HFF-Myc (cell line): ENCODE data around the gene PPP2R2D.

Source experiments
- DNase-seq: peaks from one replicate; pipeline ENCODE4 v3.0.0-alpha.2; 2011; ENCODE audit warnings: low read depth; ENCODE audit errors: extremely low read depth
- H3K4me3 ChIP-seq: replicated peaks from 2 replicates; pipeline ENCODE4 v1.5.1; 2011; ENCODE audit warnings: low read depth, mild to moderate bottlenecking, control low read depth, low read length
- TF ChIP-seq, protein P1 (sequence below): IDR thresholded peaks from 2 replicates; pipeline ENCODE4 v1.5.1; 2012; ENCODE audit warnings: mild to moderate bottlenecking, low read depth, low read length, control low read depth; ENCODE audit errors: missing control alignments

Gene PPP2R2D

GRCh38 chr10:131899116-131899690 lies 1.6 kb upstream of the PPP2R2D start:
- no peak overlapping the region for H3K4me3 ChIP-seq
- TF ChIP-seq, protein P1, sequence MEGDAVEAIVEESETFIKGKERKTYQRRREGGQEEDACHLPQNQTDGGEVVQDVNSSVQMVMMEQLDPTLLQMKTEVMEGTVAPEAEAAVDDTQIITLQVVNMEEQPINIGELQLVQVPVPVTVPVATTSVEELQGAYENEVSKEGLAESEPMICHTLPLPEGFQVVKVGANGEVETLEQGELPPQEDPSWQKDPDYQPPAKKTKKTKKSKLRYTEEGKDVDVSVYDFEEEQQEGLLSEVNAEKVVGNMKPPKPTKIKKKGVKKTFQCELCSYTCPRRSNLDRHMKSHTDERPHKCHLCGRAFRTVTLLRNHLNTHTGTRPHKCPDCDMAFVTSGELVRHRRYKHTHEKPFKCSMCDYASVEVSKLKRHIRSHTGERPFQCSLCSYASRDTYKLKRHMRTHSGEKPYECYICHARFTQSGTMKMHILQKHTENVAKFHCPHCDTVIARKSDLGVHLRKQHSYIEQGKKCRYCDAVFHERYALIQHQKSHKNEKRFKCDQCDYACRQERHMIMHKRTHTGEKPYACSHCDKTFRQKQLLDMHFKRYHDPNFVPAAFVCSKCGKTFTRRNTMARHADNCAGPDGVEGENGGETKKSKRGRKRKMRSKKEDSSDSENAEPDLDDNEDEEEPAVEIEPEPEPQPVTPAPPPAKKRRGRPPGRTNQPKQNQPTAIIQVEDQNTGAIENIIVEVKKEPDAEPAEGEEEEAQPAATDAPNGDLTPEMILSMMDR = no peak
- no peak for DNase-seq

- peak overlapping the region; percentile 74 for H3K4me3 ChIP-seq
- TF ChIP-seq, protein P1 = no peak
- DNase-seq = no peak
Measured at GRCh38 chr10:131899695-131900349, 986 bp upstream of the PPP2R2D start.

DNA sequence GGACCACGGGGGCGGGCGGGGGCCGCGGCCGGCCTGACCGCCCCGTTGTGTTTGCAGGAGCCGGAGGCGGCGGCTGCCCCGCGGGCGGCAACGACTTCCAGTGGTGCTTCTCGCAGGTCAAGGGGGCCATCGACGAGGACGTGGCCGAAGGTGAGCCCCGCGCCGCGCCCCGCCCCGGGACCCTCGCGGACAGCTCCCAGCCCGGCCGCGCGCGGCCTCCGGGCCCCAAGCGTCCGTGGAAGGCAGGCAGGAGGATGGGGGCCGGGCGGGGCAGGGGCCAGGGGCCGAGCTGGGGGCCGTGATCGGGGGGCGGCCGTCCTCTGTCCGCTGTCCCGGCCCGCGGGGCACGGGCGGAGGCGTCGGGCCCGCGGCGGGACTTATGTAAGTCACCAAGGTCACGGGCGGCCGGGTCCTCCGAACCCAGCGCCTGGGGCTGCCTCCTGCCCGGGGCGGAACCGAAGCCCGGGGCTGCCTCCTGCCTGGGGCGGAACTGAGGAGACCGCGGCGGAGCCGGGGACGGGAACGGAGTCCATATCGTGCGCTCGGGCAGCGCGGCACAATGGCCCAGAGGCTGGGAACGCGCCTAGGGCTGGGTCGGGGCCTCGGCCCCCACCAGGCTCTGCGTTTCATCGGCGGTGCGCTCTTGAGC lies 497 bp downstream of the PPP2R2D start:
- TF ChIP-seq, protein P1 = no peak
- no peak for DNase-seq
- H3K4me3 ChIP-seq = peak overlapping the region; percentile 74

DNA sequence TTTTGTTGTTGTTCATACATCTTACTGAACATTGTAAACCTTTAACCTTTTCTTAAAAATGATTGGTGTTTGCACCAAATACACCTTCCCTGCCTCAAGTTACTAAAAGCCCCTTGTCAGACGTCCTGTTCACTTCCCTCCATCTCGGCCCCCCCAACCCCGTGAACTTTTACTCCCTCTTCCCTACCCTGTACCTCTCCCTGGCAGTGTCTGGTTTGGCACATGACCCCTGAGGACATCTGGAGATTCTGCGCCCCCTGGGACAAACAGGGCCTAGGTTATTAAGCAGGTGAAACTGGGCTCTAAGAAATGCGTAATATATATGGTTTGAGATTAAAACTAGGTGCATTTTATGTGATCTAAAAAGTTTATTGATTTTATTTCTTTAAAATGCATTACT lies 1.4 kb downstream of the PPP2R2D start:
- peak overlapping the region; percentile 74 for H3K4me3 ChIP-seq
- DNase-seq = no peak
- TF ChIP-seq, protein P1 = no peak

GRCh38 chr10:131902691-131903090 lies 1.9 kb downstream of the PPP2R2D start:
- no peak for DNase-seq
- TF ChIP-seq, protein P1 = no peak
- H3K4me3 ChIP-seq = peak overlapping the region; percentile 74

DNA sequence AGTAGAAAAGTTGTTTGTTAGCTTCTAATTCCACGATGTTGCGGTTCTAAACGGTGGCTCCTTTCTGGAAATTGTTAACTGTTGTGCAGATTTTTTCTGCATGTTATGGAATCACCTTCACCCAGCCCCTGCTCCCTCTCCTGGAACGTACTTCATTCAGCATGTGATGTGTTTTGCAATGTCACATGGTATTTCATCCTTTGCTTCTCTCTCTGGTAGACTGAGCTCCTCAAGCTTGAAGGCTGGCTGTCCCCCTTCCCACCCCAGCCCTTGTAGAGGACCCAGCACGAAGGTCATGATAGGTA lies 4.4 kb downstream of the PPP2R2D start:
- no peak overlapping the region for H3K4me3 ChIP-seq
- TF ChIP-seq, protein P1 = no peak
- no peak for DNase-seq
